ENCODE measurements around the gene METTL15. TPM values are rescaled to one million over a fixed set of nuclear protein-coding genes. Genes with fewer than 3 reads are reported as not detected.
"Not testable (repeated sequence)": the region's sequence is repeated elsewhere in the genome, so short reads cannot be mapped to it uniquely, and the experiment has no call there.

METTL15 gene
- polyA plus RNA-seq, 3 donors, result 14.5 to 18.9 (median 17.9) TPM

GRCh38 chr11:28107191-28107749 lies 918 bp upstream of the METTL15 start:
- DNase-seq, result no peak

- no peak for DNase-seq
These were observed 770 bp downstream of the METTL15 start for GRCh38 chr11:28108958-28109357.

GRCh38 chr11:28110108-28110820 lies 2.1 kb downstream of the METTL15 start:
- DNase-seq, result peak; percentile 57

- no peak for DNase-seq
These were observed 2.6 kb downstream of the METTL15 start for GRCh38 chr11:28110821-28111200.

- DNase-seq, result no peak
These were observed 5.9 kb downstream of the METTL15 start for GRCh38 chr11:28114116-28114515.

GRCh38 chr11:28114731-28115130 lies 6.5 kb downstream of the METTL15 start:
- DNase-seq, result no peak

GRCh38 chr11:28117712-28118111 lies 9.5 kb downstream of the METTL15 start:
- no peak for DNase-seq

- no peak for DNase-seq
These were observed 15.0 kb downstream of the METTL15 start for GRCh38 chr11:28123151-28123581.

GRCh38 chr11:28132548-28132947 lies 24.4 kb downstream of the METTL15 start:
- DNase-seq, result no peak

- no peak for DNase-seq
These were observed 25.0 kb downstream of the METTL15 start for GRCh38 chr11:28133146-28133545.

- not testable (repeated sequence) for DNase-seq
These were observed 28.0 kb downstream of the METTL15 start for GRCh38 chr11:28136157-28136556.

- no peak for DNase-seq
These were observed 29.2 kb downstream of the METTL15 start for GRCh38 chr11:28137366-28137765.

GRCh38 chr11:28137832-28138231 lies 29.6 kb downstream of the METTL15 start:
- no peak for DNase-seq

- DNase-seq, result no peak
These were observed 31.7 kb downstream of the METTL15 start for GRCh38 chr11:28139841-28140415.

- DNase-seq, result no peak
These were observed 32.7 kb downstream of the METTL15 start for GRCh38 chr11:28140689-28141455.

- DNase-seq, result no peak
These were observed 34.5 kb downstream of the METTL15 start for GRCh38 chr11:28142724-28143123.

GRCh38 chr11:28144808-28145207 lies 36.6 kb downstream of the METTL15 start:
- DNase-seq, result no peak

GRCh38 chr11:28146123-28146751 lies 38.0 kb downstream of the METTL15 start:
- DNase-seq, result no peak

- DNase-seq, result no peak
These were observed 44.6 kb downstream of the METTL15 start for GRCh38 chr11:28152743-28153142.

GRCh38 chr11:28153586-28153985 lies 45.4 kb downstream of the METTL15 start:
- no peak for DNase-seq

- no peak for DNase-seq
These were observed 60.5 kb downstream of the METTL15 start for GRCh38 chr11:28168718-28169117.

GRCh38 chr11:28169816-28170215 lies 61.6 kb downstream of the METTL15 start:
- no peak for DNase-seq
